H9 (cell line): ENCODE data around the gene ABCC11. TPM values are rescaled to one million over a fixed set of nuclear protein-coding genes. Genes with fewer than 3 reads are reported as not detected.

Experiments
- DNase-seq: peaks from one replicate; pipeline ENCODE4 v3.0.0-alpha.2; 2017
- H2AFZ ChIP-seq: one replicate; pipeline ENCODE4 v1.6.1; 2013; ENCODE audit warnings: mild to moderate bottlenecking, low read length, control low read depth, moderate library complexity
- H2AK5ac ChIP-seq: 2 replicates; pipeline ENCODE4 v1.6.1; 2013; ENCODE audit warnings: low read length, control low read depth, mixed read lengths; ENCODE audit not compliant: insufficient read length
- H2BK120ac ChIP-seq: one replicate; pipeline ENCODE4 v1.6.1; 2013; ENCODE audit warnings: low read depth, mild to moderate bottlenecking, low read length, control low read depth, inconsistent platforms; ENCODE audit not compliant: poor library complexity, severe bottlenecking
- H2BK12ac ChIP-seq: 2 replicates; pipeline ENCODE4 v1.6.1; 2013; ENCODE audit warnings: low read length, control low read depth, mixed read lengths, low read depth; ENCODE audit not compliant: insufficient read length
- H2BK15ac ChIP-seq: 2 replicates; pipeline ENCODE4 v1.6.1; 2013; ENCODE audit warnings: low read depth, low read length, control low read depth
- H2BK20ac ChIP-seq: one replicate; pipeline ENCODE4 v1.6.1; 2013; ENCODE audit warnings: low read depth, mild to moderate bottlenecking, low read length, control low read depth, inconsistent platforms; ENCODE audit not compliant: poor library complexity, severe bottlenecking
- H2BK5ac ChIP-seq: 2 replicates; pipeline ENCODE4 v1.6.1; 2013; ENCODE audit warnings: low read length, control low read depth, mixed read lengths; ENCODE audit not compliant: insufficient read length
- H3K14ac ChIP-seq: 2 replicates; pipeline ENCODE4 v1.6.1; 2013; ENCODE audit warnings: low read length, control low read depth; ENCODE audit not compliant: insufficient read depth
- H3K18ac ChIP-seq: 2 replicates; pipeline ENCODE4 v1.6.1; 2013; ENCODE audit warnings: low read depth, mild to moderate bottlenecking, mixed read lengths, low read length, control low read depth; ENCODE audit not compliant: insufficient read length
- H3K23ac ChIP-seq: 2 replicates; pipeline ENCODE4 v1.6.1; 2013; ENCODE audit warnings: low read length, control low read depth, mixed read lengths, low read depth; ENCODE audit not compliant: insufficient read length
- H3K23me2 ChIP-seq: 2 replicates; pipeline ENCODE4 v1.6.1; 2013; ENCODE audit warnings: low read depth, mild to moderate bottlenecking, mixed read lengths, low read length, control low read depth; ENCODE audit not compliant: insufficient read length, poor library complexity, severe bottlenecking
- H3K27ac ChIP-seq: 2 replicates; pipeline ENCODE4 v1.5.1; 2013; ENCODE audit warnings: low read length, control low read depth, mixed read lengths, low read depth; ENCODE audit not compliant: insufficient read length
- H3K27me3 ChIP-seq: 2 replicates; pipeline ENCODE4 v1.6.1; 2013; ENCODE audit warnings: low read length, control low read depth, inconsistent platforms; ENCODE audit not compliant: insufficient read depth
- H3K4ac ChIP-seq: 2 replicates; pipeline ENCODE4 v1.6.1; 2013; ENCODE audit warnings: low read depth, mild to moderate bottlenecking, control low read depth, inconsistent platforms, low read length, moderate library complexity
- H3K4me1 ChIP-seq: 2 replicates; pipeline ENCODE4 v1.6.1; 2013; ENCODE audit warnings: low read length, control low read depth, inconsistent platforms; ENCODE audit not compliant: insufficient read depth
- H3K4me2 ChIP-seq: 2 replicates; pipeline ENCODE4 v1.6.1; 2013; ENCODE audit warnings: low read length, control low read depth, mixed read lengths; ENCODE audit not compliant: insufficient read length, insufficient read depth
- H3K56ac ChIP-seq: 2 replicates; pipeline ENCODE4 v1.6.1; 2013; ENCODE audit warnings: low read depth, mild to moderate bottlenecking, mixed read lengths, low read length, control low read depth; ENCODE audit not compliant: insufficient read length
- H3K79me1 ChIP-seq: 2 replicates; pipeline ENCODE4 v1.6.1; 2013; ENCODE audit warnings: low read depth, mild to moderate bottlenecking, moderate library complexity, low read length, control low read depth, inconsistent platforms; ENCODE audit not compliant: insufficient read depth, poor library complexity, severe bottlenecking
- H3K79me2 ChIP-seq: 2 replicates; pipeline ENCODE4 v1.6.1; 2013; ENCODE audit warnings: low read length, control low read depth, inconsistent platforms; ENCODE audit not compliant: insufficient read depth
- H3K9ac ChIP-seq: 2 replicates; pipeline ENCODE4 v1.6.1; 2013; ENCODE audit warnings: low read length, control low read depth, mixed read lengths; ENCODE audit not compliant: insufficient read length; ENCODE audit errors: extremely low read depth
- H3K9me3 ChIP-seq: one replicate; pipeline ENCODE4 v1.6.1; 2013; ENCODE audit warnings: low read depth, low read length, inconsistent platforms; ENCODE audit not compliant: control insufficient read depth
- H3T11ph ChIP-seq: one replicate; pipeline ENCODE4 v1.6.1; 2013; ENCODE audit warnings: mild to moderate bottlenecking, low read length, control low read depth, inconsistent platforms
- H4K20me1 ChIP-seq: one replicate; pipeline ENCODE4 v1.6.1; 2013; ENCODE audit not compliant: control insufficient read depth, insufficient read length, insufficient read depth
- H4K5ac ChIP-seq: 2 replicates; pipeline ENCODE4 v1.6.1; 2013; ENCODE audit warnings: low read depth, mild to moderate bottlenecking, mixed read lengths, low read length, control low read depth; ENCODE audit not compliant: insufficient read length
- H4K8ac ChIP-seq: replicated peaks from 2 replicates; pipeline ENCODE4 v1.6.1; 2013; ENCODE audit warnings: low read length, control low read depth, mixed read lengths, low read depth; ENCODE audit not compliant: insufficient read length
- H4K91ac ChIP-seq: 2 replicates; pipeline ENCODE4 v1.6.1; 2013; ENCODE audit warnings: low read depth, mild to moderate bottlenecking, moderate library complexity, mixed read lengths, low read length, control low read depth; ENCODE audit not compliant: insufficient read length
- H3K27ac Mint-ChIP-seq, 3 experiments: 2 replicates in 2 of 3; 3 replicates in 1 of 3; pipeline ENCODE4 v1.8.0; 2020 to 2021; ENCODE audit warnings: mixed read lengths in 3 of 3, mild to moderate bottlenecking in 1 of 3, moderate library complexity in 1 of 3
- H3K27me3 Mint-ChIP-seq: 2 replicates; pipeline ENCODE4 v1.8.0; 2021; ENCODE audit warnings: low read depth, mild to moderate bottlenecking, moderate library complexity, mixed read lengths
- H3K36me3 Mint-ChIP-seq, 3 experiments: 2 replicates in 2 of 3; 3 replicates in 1 of 3; pipeline ENCODE4 v1.8.0; 2020 to 2021; ENCODE audit warnings: low read depth in 3 of 3, mixed read lengths in 3 of 3; ENCODE audit not compliant: insufficient read depth in 1 of 3
- H3K4me1 Mint-ChIP-seq, 2 experiments: 2 replicates each; pipeline ENCODE4 v1.8.0; 2020; ENCODE audit warnings: mixed read lengths in 2 of 2
- H3K4me3 Mint-ChIP-seq, 2 experiments: 2 replicates in 1 of 2; 3 replicates in 1 of 2; pipeline ENCODE4 v1.8.0; 2020 to 2021; ENCODE audit warnings: mild to moderate bottlenecking in 2 of 2, mixed read lengths in 2 of 2, moderate library complexity in 1 of 2
- H3K9me3 Mint-ChIP-seq, 2 experiments: 2 replicates in 1 of 2; 3 replicates in 1 of 2; pipeline ENCODE4 v1.8.0; 2020; ENCODE audit warnings: mild to moderate bottlenecking in 2 of 2, mixed read lengths in 2 of 2, moderate library complexity in 1 of 2
- CTCF ChIP-seq: fragments of 200-600 bp; sonication (generic); conservative IDR thresholded peaks from 3 replicates; pipeline ENCODE4 v1.8.0; 2021; ENCODE audit warnings: antibody characterized with exemption, mild to moderate bottlenecking
- WGBS: extraction: QIAGEN DNeasy Blood & Tissue Kit; methylation state at CpG from one replicate; pipeline ENCODE4 v1.1.7; 2013; ENCODE audit warnings: missing lambda C conversion rate, low lambda C conversion rate, mixed read lengths; ENCODE audit not compliant: insufficient read length; ENCODE audit errors: extremely low coverage; 5-methylcytosine and 5-hydroxymethylcytosine counted together
- total RNA-seq: library from RNA; stranded (reverse); gene quantifications from 2 replicates; pipeline ENCODE4 v1.2.1, GENCODE V29; 2021

ABCC11 gene
- total RNA-seq, 1 experiment from 2014 or later = 0.33 TPM

GRCh38 chr16:48158296-48158695 lies 89.0 kb downstream of the ABCC11 start:
- H3K27me3 Mint-ChIP-seq = peaks cover 14% of the 10 kb centered on the region
- H3K4me2 ChIP-seq = no peak overlapping the region

More at GRCh38 chr16:48158296-48158695, 89.0 kb downstream of the ABCC11 start:
- Mint-ChIP-seq H3K4me3 (no peak overlapping the region), H3K36me3 (no peaks in the 10 kb centered on the region; a peak in 1 of 7 replicates), H3K9me3 (no peaks in the 10 kb centered on the region; a peak in 1 of 5 replicates), H3K4me1 (peaks cover 2 to 11% of the 10 kb centered on the region in 2 experiments; a peak in 2 of 4 replicates), H3K27ac (no peak overlapping the region)
- Histone ChIP-seq H3K4ac (no peak overlapping the region), H2BK5ac (no peak overlapping the region), H3K9me3 (no peaks in the 10 kb centered on the region), H2BK15ac (no peak overlapping the region), H4K5ac (no peak overlapping the region), H2AFZ (no peak overlapping the region), H3K18ac (no peak overlapping the region), H2BK120ac (no peak overlapping the region), H3K4me1 (no peaks in the 10 kb centered on the region), H3K56ac (no peak overlapping the region), H3K14ac (no peak overlapping the region), H3K27me3 (no peaks in the 10 kb centered on the region), H3K23ac (no peak overlapping the region), H2AK5ac (no peak overlapping the region), H3K9ac (no peak overlapping the region), H3K23me2 (no peaks in the 10 kb centered on the region), H4K91ac (no peak overlapping the region), H4K8ac (no peak overlapping the region), H4K20me1 (no peaks in the 10 kb centered on the region), H2BK20ac (no peak overlapping the region), H3K79me2 (no peaks in the 10 kb centered on the region), H2BK12ac (no peak overlapping the region), H3K79me1 (no peaks in the 10 kb centered on the region), H3K27ac (no peak overlapping the region), H3T11ph (no peak overlapping the region)
- DNase-seq = no peak
- no CpG with 5 or more reads among the region's 4 CpGs for WGBS
- no peak for TF ChIP-seq CTCF
